Iris pigment epithelial cell (primary cell): ENCODE measurements around the gene DR1.
"Not testable (repeated sequence)": the region's sequence is repeated elsewhere in the genome, so short reads cannot be mapped to it uniquely, and the experiment has no call there.

Experiments
- DNase-seq: peaks from one replicate; pipeline ENCODE4 v3.0.0-alpha.2; 2011; ENCODE audit warnings: low read depth

The DR1 gene

GRCh38 chr1:93340090-93340489 lies 5.6 kb upstream of the DR1 start:
- DNase-seq: no peak

- no peak for DNase-seq
Measured at GRCh38 chr1:93344484-93344883, 1.2 kb upstream of the DR1 start.

- DNase-seq: peak; percentile 17
Measured at GRCh38 chr1:93344886-93345632, 648 bp upstream of the DR1 start.

GRCh38 chr1:93346421-93346993 lies 800 bp downstream of the DR1 start:
- peak; percentile 34 for DNase-seq

- no peak for DNase-seq
Measured at GRCh38 chr1:93347334-93347899, 1.7 kb downstream of the DR1 start.

GRCh38 chr1:93348104-93348728 lies 2.5 kb downstream of the DR1 start:
- DNase-seq: no peak

- DNase-seq: peak; percentile 27
Measured at GRCh38 chr1:93349231-93350135, 3.8 kb downstream of the DR1 start.

GRCh38 chr1:93350322-93350721 lies 4.6 kb downstream of the DR1 start:
- DNase-seq: no peak

- DNase-seq: no peak
Measured at GRCh38 chr1:93350875-93351274, 5.2 kb downstream of the DR1 start.

GRCh38 chr1:93351346-93351745 lies 5.6 kb downstream of the DR1 start:
- not testable (repeated sequence) for DNase-seq

GRCh38 chr1:93352376-93352775 lies 6.7 kb downstream of the DR1 start:
- DNase-seq: no peak

GRCh38 chr1:93353286-93353685 lies 7.6 kb downstream of the DR1 start:
- no peak for DNase-seq

GRCh38 chr1:93354749-93355148 lies 9.0 kb downstream of the DR1 start:
- no peak for DNase-seq

GRCh38 chr1:93357242-93357641 lies 11.5 kb downstream of the DR1 start:
- no peak for DNase-seq

- DNase-seq: no peak
Measured at GRCh38 chr1:93358293-93358692, 12.6 kb downstream of the DR1 start.

- no peak for DNase-seq
Measured at GRCh38 chr1:93360111-93360510, 14.4 kb downstream of the DR1 start.

- DNase-seq: no peak
Measured at GRCh38 chr1:93362237-93362636, 16.5 kb downstream of the DR1 start.

GRCh38 chr1:93365813-93366212 lies 20.1 kb downstream of the DR1 start:
- no peak for DNase-seq

- DNase-seq: no peak
Measured at GRCh38 chr1:93369734-93370133, 24.0 kb downstream of the DR1 start.

- DNase-seq: no peak
Measured at GRCh38 chr1:93374334-93375106, 28.8 kb downstream of the DR1 start.

- DNase-seq: no peak
Measured at GRCh38 chr1:93384656-93385055, 38.9 kb downstream of the DR1 start.
